Epithelial cell of esophagus (primary cell): ENCODE measurements around the gene ZNF579.

Experiments used
- DNase-seq: peaks from one replicate; pipeline ENCODE4 v3.0.0; 2010; ENCODE audit warnings: low read depth
- H3K4me3 ChIP-seq: 2 replicates; pipeline ENCODE4 v1.5.1; 2011; ENCODE audit warnings: mild to moderate bottlenecking, low read length, control low read depth
- CTCF ChIP-seq: IDR thresholded peaks from 2 replicates; pipeline ENCODE4 v1.5.1; 2011; ENCODE audit warnings: low read depth, mild to moderate bottlenecking, low read length, control low read depth, inconsistent platforms; ENCODE audit not compliant: insufficient read depth; ENCODE audit errors: missing control alignments

ZNF579 gene

GRCh38 chr19:55552620-55553019 lies 28.0 kb downstream of the ZNF579 start:
- TF ChIP-seq CTCF: no peak
- peak; percentile 43 for DNase-seq
- H3K4me3 ChIP-seq: no peak overlapping the region

- peak; percentile 61 for DNase-seq
- no peak overlapping the region for H3K4me3 ChIP-seq
- no peak for TF ChIP-seq CTCF
Observed at GRCh38 chr19:55552206-55552605, 28.4 kb downstream of the ZNF579 start.

- TF ChIP-seq CTCF: no peak
- no peak overlapping the region for H3K4me3 ChIP-seq
- DNase-seq: no peak
Observed at GRCh38 chr19:55550321-55550650, 30.4 kb downstream of the ZNF579 start.

- no peak for TF ChIP-seq CTCF
- no peak overlapping the region for H3K4me3 ChIP-seq
- DNase-seq: peak; percentile 74
Observed at GRCh38 chr19:55549500-55550320, 30.9 kb downstream of the ZNF579 start.

- peak; percentile 31 for DNase-seq
- TF ChIP-seq CTCF: no peak
- no peak overlapping the region for H3K4me3 ChIP-seq
Observed at GRCh38 chr19:55546822-55547614, 33.6 kb downstream of the ZNF579 start.

GRCh38 chr19:55546011-55546410 lies 34.6 kb downstream of the ZNF579 start:
- DNase-seq: no peak
- TF ChIP-seq CTCF: no peak
- no peak overlapping the region for H3K4me3 ChIP-seq
